Keratinocyte (primary cell): ENCODE data around the gene DIS3L2.

ENCODE experiments used
- EZH2 ChIP-seq: IDR thresholded peaks from one replicate; pipeline ENCODE4 v1.6.1; 2012; ENCODE audit warnings: inconsistent platforms, mild to moderate bottlenecking, low read length, moderate library complexity
- TF ChIP-seq, protein P1 (sequence below), 3 experiments: IDR thresholded peaks in 1 of 3; conservative IDR thresholded peaks in 1 of 3; optimal IDR thresholded peaks in 1 of 3; 2 replicates in 2 of 3; 3 replicates in 1 of 3; pipeline versions ENCODE3 to v1.5.1; 2011; ENCODE audit warnings: low read length in 3 of 3, mild to moderate bottlenecking in 3 of 3, moderate library complexity in 2 of 3, control low read depth in 1 of 3, inconsistent platforms in 1 of 3; ENCODE audit not compliant: insufficient read depth in 2 of 3; ENCODE audit errors: extremely low read depth in 1 of 3

DNA sequence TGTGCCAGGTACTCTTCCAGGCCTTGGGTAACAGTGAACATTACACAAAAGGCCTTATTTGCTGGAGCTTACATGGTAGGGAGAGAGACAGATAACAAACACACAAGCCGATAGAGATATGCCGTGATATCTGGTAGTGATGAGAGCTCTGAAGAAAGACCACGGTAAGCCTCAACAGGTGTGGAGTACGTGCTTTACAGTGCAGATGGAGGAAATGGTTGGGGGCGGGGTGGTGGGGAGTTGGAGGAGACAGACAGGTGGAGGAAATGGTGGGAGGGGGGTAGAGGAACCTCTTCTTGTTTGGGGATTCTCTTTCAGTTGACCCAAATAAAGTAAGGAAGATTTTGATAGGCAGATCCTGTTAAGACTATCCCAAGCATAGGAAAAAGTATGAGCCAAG, 276.0 kb downstream of the DIS3L2 start:
- TF ChIP-seq, protein P1, sequence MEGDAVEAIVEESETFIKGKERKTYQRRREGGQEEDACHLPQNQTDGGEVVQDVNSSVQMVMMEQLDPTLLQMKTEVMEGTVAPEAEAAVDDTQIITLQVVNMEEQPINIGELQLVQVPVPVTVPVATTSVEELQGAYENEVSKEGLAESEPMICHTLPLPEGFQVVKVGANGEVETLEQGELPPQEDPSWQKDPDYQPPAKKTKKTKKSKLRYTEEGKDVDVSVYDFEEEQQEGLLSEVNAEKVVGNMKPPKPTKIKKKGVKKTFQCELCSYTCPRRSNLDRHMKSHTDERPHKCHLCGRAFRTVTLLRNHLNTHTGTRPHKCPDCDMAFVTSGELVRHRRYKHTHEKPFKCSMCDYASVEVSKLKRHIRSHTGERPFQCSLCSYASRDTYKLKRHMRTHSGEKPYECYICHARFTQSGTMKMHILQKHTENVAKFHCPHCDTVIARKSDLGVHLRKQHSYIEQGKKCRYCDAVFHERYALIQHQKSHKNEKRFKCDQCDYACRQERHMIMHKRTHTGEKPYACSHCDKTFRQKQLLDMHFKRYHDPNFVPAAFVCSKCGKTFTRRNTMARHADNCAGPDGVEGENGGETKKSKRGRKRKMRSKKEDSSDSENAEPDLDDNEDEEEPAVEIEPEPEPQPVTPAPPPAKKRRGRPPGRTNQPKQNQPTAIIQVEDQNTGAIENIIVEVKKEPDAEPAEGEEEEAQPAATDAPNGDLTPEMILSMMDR (optimal IDR thresholded peaks at IDR 0.05 in 1 of 3, IDR thresholded peaks at IDR 0.05 in 1 of 3, conservative IDR thresholded peaks at IDR 0.05 in 1 of 3; ENCODE audit: extremely low read depth in 1 of 3, insufficient read depth in 2 of 3, low read length in 3 of 3): no peak
- no peak for TF ChIP-seq EZH2
